ENCODE measurements around the gene LSR.

Gene LSR

DNA sequence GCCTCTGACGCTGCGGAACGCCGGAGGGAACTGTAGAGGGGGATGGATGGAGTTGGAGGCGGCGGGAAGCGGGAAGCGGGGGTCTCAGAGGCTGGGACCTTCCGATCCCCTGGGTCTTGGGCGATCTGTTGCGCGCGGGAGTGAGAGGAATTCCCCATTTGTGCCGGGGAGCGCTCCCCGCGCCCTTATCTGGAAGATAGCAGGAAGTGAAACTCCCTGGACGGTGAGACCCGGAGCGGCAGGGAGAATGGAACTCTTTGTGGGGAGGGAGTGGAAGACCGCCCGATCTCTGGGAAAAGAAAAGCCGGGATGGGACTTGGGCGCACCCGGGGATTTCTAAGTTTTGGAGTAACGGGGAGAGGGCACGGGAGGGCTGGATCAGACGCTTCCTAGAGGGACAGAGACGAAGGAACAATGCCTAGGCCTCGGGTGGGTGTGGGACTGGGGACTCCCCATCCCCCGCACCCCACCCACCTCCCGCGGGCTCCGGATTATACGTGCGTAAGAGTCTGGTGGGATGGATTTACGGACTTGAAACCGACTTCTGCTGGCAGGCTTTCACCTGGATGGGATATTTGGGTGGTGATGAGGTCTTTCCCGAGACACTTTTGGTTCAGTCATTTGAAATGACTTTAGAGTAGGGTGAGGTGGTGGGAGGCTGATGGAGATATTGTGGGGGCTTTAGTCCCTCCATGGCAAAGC lies 495 bp downstream of the LSR start:
- no peak for DNase-seq

DNA sequence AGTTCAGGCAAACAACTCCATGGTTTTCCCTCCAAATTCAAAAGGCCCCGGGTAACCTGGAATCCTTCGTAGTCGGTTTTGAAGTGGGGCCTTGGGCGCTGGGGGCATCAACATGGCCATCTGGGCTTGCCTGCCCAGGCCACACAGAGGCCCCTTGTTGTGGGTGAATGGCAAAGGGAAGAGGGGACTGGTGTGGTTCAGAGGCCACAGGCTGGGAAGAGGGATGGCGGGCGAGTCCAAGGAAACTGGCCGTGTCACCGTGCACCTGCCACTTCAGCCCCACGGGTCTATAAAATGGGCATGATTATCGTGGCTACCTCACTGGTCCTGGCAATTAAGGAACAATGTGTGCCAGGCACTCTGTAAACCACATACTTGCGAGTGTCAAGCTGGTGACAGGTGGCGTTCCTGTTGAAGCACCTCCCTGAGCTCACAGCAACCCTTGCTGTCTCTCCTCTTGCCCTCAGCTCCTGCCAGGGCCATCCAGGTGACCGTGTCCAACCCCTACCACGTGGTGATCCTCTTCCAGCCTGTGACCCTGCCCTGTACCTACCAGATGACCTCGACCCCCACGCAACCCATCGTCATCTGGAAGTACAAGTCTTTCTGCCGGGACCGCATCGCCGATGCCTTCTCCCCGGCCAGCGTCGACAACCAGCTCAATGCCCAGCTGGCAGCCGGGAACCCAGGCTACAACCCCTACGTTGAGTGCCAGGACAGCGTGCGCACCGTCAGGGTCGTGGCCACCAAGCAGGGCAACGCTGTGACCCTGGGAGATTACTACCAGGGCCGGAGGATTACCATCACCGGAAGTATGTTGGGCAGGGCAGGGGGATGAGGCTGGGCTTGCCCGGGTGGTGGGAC lies 1.3 kb downstream of the LSR start:
- no peak for DNase-seq

DNA sequence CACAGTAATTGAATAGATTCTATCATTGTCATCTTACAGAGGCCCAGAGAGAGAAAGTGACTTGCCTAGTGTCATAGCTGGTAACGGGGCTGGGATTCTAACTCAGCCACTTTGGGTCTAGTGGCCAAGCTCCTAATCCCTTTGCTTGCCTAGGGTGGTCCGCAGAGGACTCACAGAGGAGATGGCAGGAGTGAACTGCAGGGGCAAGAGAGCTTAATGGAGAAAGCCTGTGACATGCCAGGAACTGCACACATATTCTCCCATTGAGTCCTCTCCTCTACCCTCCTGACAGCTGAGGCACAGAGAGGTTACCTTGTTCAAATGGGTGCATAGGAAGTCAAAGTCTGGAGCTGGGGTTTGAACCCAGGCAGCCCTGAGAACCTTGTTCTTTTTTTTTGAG lies 2.7 kb downstream of the LSR start:
- DNase-seq, result no peak

DNA sequence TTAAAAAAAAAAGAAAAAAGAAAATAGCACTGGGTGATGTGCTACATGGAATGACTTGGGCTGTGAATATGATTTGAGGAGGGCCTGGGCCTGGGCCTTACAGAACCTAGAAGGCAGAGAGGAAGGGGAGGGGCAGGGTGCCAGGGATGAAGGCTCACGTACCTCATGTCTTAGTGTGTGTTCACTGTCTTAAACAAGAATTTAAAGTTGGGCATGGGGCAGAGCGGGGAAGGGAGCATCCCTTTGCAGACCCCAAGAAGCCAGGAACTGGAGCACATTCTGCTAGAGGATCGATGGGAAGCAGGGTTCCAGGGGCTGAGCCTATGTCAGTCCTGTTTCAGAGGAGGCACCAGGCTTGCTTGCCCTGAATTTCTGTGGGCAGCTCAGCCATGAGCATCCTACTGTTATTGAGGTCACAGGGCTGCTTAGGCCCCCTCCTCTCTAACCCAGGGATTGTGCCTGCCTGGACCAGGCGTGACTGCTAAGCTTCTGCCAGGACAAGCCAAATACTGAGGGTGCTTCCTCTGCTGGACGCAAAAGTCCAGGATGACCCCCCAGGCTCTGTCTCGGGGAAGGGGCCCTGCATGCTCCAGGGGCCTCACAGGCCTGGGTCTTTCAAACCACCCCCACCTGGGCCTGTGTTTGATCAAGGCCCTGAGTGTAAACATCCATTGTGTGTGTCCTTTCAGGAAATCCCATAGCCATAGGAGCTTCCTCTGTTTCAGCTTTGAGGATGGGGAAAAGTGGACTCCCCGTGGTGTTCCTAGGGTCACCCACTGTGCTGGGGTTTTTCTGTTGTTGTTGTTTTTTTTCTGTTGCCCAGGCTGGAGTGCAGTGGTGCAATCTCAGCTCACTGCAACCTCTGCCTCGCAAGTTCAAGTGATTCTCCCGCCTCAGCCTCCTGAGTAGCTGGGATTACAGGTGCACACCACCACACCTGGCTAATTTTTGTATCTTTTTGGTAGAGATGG lies 4.8 kb downstream of the LSR start:
- no peak for DNase-seq

DNA sequence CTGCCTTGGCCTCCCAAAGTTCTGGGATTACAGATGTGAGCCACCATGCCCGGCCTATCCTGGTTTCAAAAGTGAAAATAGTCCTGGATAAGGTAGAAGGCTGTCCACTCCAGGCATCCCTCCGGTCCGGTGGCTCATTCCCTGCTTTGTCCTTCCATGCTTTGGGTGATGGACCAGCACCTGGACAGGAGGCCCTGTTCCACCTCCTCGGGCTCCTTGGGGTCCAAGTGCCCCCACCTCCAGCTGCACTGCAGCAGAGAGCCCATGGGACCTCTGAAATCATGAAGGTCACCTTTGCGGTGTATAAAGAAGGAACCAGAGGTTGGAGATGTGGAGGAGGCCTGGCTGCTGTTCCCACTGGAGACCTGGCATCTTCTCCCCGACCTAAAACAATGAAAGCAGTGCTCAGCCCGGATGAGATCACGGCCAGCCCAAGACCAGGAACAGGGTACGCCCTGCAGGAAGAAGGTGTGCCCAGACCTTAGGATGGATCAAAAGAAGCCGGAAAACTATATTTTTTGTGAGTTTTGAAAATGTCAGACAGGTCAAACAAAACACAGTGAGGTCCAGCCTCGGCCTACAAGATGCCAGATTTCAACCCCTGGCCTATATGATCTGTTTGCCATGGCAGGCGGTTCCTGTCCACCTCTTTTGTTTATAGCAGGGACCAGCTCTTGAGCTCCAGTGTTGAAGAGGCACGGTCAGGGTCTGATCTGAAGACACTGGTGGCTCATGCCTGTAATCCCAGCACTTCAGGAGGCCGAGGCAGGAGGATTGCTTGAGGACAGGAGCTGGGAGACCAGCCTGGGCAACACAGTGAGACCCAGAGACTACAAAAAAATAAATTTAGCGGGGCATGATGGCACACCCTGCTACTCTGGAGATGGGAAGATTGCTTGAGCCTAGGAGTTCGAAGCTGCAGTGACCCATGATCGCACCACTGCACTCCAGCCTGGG lies 5.8 kb downstream of the LSR start:
- DNase-seq, result no peak

DNA sequence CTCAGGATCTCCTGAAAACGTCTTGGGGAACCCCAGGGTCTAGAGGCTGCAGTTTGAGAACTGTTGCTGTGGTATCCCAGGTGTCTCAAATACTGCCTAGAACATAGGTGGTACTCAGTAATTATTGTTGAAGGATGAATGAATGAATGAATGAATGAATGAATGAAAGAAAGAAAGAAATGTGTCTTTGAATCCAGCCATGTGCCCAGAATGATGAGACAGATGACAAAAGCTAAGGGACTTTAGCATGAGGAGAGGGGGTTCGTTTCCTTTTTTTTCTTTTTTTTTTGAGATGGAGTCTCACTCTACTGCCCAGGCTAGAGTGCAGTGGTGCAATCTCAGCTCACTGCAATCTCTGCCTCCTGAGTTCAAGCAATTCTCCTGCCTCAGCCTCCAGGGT lies 7.8 kb downstream of the LSR start:
- DNase-seq, result no peak

DNA sequence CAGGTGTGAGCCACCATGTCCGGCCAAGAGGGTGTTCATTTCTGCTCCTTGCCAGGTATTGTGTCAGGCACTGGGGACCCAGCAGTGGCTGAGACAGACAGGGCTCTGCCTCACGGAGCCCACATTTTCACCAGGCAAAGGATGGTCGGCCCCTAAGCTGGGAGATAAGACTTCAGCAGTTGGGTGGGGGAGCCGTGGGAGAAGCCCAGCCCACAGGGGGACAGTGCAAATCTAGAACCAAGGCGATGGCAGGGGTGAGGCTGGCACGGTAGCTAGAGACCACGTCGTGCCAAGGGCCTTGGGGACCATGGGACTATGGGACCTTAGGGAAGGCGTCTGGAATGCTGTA lies 8.3 kb downstream of the LSR start:
- DNase-seq, result no peak

DNA sequence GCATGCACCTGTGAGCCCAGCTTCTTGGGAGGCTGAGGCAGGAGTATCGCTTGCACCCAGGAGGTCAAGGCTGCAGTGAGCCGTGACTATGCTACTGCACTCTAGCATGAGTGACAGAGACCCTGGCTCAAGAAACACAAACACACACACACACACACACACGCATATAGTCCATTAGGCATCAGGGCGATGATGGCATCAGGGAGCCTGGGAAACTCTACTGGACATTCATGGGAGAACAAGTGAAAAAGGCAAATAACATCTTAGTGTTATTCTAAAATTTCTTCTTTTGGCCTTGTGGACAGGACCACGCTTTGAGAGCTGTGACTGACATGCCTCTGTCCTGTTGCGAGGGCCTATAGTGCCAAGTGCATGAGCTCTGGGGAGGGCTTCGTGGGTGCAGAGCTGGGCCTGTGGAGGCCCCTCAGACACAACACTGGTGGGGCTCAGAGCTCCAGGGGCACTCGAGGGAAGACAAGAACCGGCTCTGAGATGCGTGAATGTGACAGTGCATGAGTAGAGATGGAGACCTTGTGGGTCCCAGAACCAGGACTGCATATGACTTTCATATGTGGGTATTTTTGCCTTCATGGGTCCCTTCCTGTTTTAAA lies 12.0 kb downstream of the LSR start:
- no peak for DNase-seq

DNA sequence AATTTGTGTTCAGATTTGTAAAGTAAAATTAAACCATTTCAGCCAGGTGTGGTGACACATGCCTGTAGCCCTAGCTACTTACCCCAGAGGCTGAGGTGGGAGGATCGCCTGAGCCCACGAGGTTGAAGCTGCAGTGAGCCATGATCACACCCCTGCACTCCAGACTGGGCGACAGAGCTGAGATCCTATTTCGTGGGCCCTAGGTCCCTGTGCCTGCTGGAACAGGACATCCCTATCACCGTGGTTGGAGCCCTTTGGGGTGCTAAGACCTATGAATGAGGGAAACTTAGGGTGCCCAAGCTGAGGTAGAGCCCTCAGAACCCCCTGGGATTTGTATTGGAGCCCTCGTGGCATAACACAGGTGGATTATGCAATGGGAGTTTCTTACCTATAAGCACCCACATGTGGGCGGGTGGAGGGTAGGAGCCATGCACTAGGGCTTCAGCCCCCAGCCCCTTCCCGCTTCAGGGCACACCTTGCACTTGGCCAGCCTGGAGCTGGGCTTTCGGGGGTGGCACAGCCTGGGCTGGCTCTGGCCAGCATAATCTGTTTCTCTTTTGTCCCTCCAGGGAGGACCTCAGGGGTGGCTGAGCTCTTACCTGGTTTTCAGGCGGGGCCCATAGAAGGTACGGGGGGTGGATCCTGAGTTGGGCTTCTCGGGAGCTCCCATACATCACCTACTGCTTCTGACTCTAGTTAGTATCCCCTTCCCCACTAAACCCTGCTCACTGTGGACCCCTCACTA lies 12.7 kb downstream of the LSR start:
- DNase-seq, result no peak

DNA sequence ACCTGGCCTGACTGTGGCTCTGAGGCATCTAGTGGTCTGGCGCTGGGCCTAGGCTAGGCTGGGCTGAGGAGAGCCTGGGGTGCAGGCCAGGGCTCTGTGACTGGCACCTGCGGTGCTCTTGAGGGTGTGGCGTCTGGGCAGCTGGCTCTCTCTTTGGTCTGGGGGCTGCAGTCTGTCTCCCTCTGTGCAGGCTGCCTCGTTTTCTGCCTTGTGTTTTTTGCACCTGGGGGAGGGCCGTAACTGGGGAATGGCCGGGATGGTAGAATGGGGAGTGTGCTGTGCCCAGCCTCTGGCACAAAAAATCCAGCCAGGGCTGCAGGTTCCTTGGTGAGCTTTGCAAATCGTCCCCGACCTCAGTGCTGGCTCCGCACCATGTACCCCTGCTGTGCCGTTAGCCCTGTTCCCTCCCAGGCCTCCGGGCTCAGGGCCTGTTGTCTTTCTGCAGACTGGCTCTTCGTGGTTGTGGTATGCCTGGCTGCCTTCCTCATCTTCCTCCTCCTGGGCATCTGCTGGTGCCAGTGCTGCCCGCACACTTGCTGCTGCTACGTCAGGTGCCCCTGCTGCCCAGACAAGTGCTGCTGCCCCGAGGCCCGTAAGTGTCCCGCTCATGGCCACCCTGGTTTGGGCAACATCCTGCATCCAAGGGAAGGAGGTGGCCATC lies 13.4 kb downstream of the LSR start:
- no peak for DNase-seq

DNA sequence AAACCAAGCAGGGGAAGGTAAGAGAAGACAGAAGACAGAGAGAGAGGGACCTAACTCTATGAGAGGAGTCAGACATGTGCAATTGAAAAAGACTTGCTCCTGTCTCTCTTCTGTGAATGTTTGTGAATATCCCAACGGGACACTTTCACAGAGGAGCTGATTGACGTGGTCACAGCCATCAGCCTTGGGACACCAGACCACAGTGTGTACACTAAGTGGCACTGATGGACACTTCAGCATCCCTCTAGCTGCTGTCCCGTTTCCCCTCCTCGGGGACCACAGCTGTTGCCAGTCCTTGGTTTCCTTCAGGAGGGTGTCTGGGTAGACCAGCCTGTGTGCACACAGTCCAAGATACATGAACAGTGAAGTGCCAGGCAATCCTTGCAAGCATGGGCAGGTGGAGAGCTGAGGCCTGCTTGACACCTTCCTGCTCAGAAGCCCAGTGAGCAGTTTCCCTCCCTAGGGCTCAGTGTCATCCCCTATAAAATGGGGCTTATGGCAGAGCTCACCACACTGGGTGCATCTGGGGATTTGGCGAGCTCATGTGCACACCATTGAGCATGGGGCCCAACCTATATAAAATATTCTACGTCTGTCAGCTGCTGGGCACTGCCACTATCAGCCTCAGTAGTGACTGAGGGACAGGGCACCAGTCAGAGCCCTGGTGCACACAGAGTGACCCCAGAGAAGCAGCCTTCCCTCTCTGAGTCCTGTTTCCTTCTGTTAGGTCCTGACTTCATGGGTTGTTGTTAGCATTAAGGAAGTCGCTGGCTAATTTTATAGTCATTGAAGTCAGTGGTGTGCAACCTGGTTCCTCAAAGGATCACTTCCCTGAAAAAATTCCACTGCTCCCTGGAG lies 15.7 kb downstream of the LSR start:
- no peak for DNase-seq

DNA sequence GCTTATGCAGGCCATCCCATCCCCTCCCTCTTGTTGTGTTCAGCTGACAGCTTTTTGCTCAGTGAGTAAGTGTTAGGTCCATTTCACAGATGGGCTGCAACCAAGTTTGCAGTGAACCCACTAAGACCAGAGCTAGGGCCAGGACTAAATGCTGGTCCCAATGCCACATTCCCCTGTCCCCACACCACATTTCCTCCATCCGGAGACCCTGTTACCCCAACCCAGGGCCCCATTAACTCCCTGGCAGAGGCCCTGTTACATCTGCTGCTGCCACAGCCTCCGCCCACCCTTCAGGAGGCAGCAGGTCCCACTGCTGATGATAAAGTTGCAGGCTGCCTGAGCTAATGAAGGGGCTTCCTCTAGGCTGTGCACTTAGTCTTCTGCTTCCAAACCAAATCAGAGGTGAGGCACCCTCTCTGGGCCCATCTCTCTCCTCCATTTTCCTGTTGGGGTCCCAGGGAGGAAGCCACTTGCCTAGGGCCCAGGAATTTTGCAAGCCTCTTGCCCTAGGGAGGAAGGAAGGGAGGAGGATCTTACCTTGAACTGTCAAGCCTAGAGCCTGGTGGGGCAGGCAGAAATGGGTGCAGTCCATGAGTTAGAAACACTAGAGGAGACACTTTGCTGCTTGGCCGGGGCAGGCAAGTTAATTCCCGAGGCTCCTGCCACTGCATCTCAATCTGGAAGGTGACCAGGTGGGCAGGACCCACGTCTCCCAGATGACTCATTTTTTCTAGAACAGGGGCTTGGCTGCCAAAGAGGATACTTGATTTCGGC lies 16.5 kb downstream of the LSR start:
- DNase-seq, result no peak

DNA sequence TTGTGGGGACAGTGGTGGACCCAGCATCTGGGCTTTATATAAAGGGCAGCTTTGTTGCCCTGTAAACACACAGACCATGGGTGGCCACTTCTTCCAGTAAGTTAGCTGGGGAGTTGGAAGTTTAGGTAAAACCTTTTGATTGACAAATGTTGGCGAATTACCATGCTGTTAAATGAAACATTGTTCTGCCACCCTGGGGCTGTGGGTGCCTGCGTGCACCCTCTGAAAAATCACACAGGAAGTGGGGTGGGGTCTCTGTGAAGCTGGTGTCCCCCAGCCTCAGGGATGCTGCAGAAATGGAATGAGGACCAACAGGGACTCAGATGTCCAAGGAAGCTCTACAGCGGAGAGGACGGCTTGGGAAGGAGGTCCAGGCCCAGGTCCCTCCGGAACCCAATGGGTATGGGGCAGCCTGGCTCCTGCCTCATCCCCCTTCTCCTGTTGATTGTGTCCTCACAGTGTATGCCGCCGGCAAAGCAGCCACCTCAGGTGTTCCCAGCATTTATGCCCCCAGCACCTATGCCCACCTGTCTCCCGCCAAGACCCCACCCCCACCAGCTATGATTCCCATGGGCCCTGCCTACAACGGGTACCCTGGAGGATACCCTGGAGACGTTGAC lies 17.2 kb downstream of the LSR start:
- no peak for DNase-seq

DNA sequence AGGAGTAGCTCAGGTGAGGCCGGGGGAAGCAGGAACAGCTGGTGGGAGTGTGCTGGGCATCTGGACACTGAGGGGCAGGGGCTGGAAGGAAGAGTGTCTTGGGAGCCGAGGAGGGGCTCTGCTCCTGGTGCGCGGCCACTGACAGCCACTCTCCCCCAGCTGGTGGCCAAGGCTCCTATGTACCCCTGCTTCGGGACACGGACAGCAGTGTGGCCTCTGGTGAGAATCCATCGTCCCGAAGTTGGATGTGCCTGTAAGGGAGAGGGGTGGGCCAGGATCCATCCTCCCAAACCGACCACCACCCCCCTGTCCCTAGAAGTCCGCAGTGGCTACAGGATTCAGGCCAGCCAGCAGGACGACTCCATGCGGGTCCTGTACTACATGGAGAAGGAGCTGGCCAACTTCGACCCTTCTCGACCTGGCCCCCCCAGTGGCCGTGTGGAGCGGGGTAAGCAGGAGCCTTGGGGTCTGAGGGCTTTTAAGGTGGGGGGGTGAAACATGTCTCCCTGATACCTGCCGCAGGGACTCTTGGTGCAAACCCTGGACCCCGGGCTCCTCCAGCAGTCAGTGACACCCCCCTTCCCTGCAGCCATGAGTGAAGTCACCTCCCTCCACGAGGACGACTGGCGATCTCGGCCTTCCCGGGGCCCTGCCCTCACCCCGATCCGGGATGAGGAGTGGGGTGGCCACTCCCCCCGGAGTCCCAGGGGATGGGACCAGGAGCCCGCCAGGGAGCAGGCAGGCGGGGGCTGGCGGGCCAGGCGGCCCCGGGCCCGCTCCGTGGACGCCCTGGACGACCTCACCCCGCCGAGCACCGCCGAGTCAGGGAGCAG lies 17.9 kb downstream of the LSR start:
- DNase-seq, result no peak

DNA sequence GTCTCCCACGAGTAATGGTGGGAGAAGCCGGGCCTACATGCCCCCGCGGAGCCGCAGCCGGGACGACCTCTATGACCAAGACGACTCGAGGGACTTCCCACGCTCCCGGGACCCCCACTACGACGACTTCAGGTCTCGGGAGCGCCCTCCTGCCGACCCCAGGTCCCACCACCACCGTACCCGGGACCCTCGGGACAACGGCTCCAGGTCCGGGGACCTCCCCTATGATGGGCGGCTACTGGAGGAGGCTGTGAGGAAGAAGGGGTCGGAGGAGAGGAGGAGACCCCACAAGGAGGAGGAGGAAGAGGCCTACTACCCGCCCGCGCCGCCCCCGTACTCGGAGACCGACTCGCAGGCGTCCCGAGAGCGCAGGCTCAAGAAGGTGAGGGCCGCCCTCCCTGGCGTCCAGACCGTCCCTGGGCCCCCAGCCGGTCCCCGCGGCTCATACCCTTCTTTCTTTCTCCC lies 18.6 kb downstream of the LSR start:
- no peak for DNase-seq

DNA sequence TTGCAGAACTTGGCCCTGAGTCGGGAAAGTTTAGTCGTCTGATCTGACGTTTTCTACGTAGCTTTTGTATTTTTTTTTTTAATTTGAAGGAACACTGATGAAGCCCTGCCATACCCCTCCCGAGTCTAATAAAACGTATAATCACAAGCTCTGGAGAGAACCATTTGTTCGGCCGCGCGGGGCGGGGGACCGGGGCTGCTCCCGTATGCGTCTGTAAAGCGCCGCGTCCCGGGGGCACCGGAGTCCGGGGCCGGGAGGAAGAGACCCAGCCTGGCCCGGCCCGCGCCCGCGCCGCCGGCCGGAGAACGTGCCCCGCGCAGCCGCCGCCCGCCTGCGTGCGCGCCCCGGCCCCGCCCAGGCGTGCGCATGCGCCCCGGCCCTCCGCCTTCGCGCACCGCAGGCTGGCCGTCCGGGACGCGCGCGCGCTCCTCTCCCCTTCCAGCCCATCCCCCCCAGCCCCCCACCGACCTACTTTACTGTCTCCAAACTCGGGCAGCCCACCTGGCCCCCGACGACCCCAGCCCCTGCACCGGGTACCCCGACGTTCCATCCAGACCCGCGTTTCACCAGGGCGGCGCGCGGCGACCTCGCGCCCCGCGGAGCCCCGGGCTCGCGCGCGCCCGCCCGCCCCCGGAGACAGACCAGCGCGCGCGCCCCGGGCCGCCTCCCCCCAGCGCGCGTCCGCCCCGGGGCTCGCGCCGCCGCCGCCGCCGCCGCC lies 19.2 kb downstream of the LSR start:
- DNase-seq, result peak; percentile 31
